Measurements from ENCODE around the gene GMDS. TPM values are rescaled to one million over a fixed set of nuclear protein-coding genes. Genes with fewer than 3 reads are reported as not detected.

GMDS gene
- polyA plus RNA-seq, 1 experiment = 7.1 TPM

- no peak for DNase-seq (ENCODE audit: low read depth)
- H3K27me3 ChIP-seq (ENCODE audit: control insufficient read depth, insufficient read depth, low read length) = no peaks in the 10 kb centered on the region
- TF ChIP-seq CTCF (IDR thresholded peaks at IDR 0.05; ENCODE audit: insufficient read depth, low read depth, low read length) = no peak
- no peaks in the 10 kb centered on the region for H3K36me3 ChIP-seq (ENCODE audit: control insufficient read depth, insufficient read depth, low read length)
- no peak overlapping the region for H3K4me3 ChIP-seq (ENCODE audit: low read depth, low read length)
- POLR2A ChIA-PET = no interaction called here
- CTCF ChIA-PET = no interaction called here
Observed at GRCh38 chr6:1913577-1913976, 331.8 kb downstream of the GMDS start.

GRCh38 chr6:1912731-1913130, 332.7 kb downstream of the GMDS start:
- no peak for TF ChIP-seq CTCF (IDR thresholded peaks at IDR 0.05; ENCODE audit: insufficient read depth, low read depth, low read length)
- H3K4me3 ChIP-seq (ENCODE audit: low read depth, low read length) = no peak overlapping the region
- no peaks in the 10 kb centered on the region for H3K36me3 ChIP-seq (ENCODE audit: control insufficient read depth, insufficient read depth, low read length)
- DNase-seq (ENCODE audit: low read depth) = no peak
- H3K27me3 ChIP-seq (ENCODE audit: control insufficient read depth, insufficient read depth, low read length) = no peaks in the 10 kb centered on the region
- CTCF ChIA-PET = interaction anchor here (1.0 kb wide), 2 partner anchors 15 to 252 kb away, joined by 3 read pairs; no protein-coding TSS in a partner anchor
- POLR2A ChIA-PET = no interaction called here

GRCh38 chr6:1911474-1911873, 333.9 kb downstream of the GMDS start:
- POLR2A ChIA-PET = no interaction called here
- no peak for TF ChIP-seq CTCF (IDR thresholded peaks at IDR 0.05; ENCODE audit: insufficient read depth, low read depth, low read length)
- CTCF ChIA-PET = interaction anchor here (1.0 kb wide), 1 partner anchor 14 kb away, joined by 3 read pairs; no protein-coding TSS in a partner anchor
- no peak for DNase-seq (ENCODE audit: low read depth)
- H3K36me3 ChIP-seq (ENCODE audit: control insufficient read depth, insufficient read depth, low read length) = no peaks in the 10 kb centered on the region
- no peaks in the 10 kb centered on the region for H3K27me3 ChIP-seq (ENCODE audit: control insufficient read depth, insufficient read depth, low read length)
- no peak overlapping the region for H3K4me3 ChIP-seq (ENCODE audit: low read depth, low read length)

GRCh38 chr6:1910621-1911407, 334.6 kb downstream of the GMDS start:
- TF ChIP-seq CTCF (IDR thresholded peaks at IDR 0.05; ENCODE audit: insufficient read depth, low read depth, low read length) = no peak
- Histone ChIP-seq H3K36me3 (ENCODE audit: control insufficient read depth, insufficient read depth, low read length) (no peaks in the 10 kb centered on the region), H3K4me3 (ENCODE audit: low read depth, low read length) (no peak overlapping the region), H3K27me3 (ENCODE audit: control insufficient read depth, insufficient read depth, low read length) (no peaks in the 10 kb centered on the region)
- POLR2A ChIA-PET = no interaction called here
- no peak for DNase-seq (ENCODE audit: low read depth)
- CTCF ChIA-PET = interaction anchor here (0.6 kb wide), 1 partner anchor 521 kb away, joined by 3 read pairs; no protein-coding TSS in a partner anchor

- no peak for DNase-seq (ENCODE audit: low read depth)
- no peak for TF ChIP-seq CTCF (IDR thresholded peaks at IDR 0.05; ENCODE audit: insufficient read depth, low read depth, low read length)
- Histone ChIP-seq H3K4me3 (ENCODE audit: low read depth, low read length) (no peak overlapping the region), H3K36me3 (ENCODE audit: control insufficient read depth, insufficient read depth, low read length) (no peaks in the 10 kb centered on the region), H3K27me3 (ENCODE audit: control insufficient read depth, insufficient read depth, low read length) (no peaks in the 10 kb centered on the region)
- ChIA-PET POLR2A (no interaction called here), CTCF (no interaction called here)
Observed at GRCh38 chr6:1908784-1909183, 336.6 kb downstream of the GMDS start.

Measured in BJ (cell line).